Measurements from ENCODE around the gene IFNE. TPM values are rescaled to one million over a fixed set of nuclear protein-coding genes. Genes with fewer than 3 reads are reported as not detected.

IFNE gene
- total RNA-seq: 0.25 TPM in 1 of 2 replicates, not detected in the other

GRCh38 chr9:21482213-21482612, at the start of gene IFNE:
Gene IFNE (minus strand): TSS chr9:21482313. CDS start chr9:21481694, 619 bp downstream.

GRCh38 chr9:21440139-21440538, 42.0 kb downstream of the IFNE start, which contains the start of gene IFNA1:
Gene IFNA1 (plus strand): TSS chr9:21440439. CDS start chr9:21440508, 69 bp downstream.

Other genes starting within 250 kb of the IFNE start
- gene IFNA14, start 242.3 kb downstream of the IFNE start, total RNA-seq: not detected in 2 replicates
- not detected in 2 replicates for gene IFNA5, start 177.0 kb downstream of the IFNE start, total RNA-seq
- gene KLHL9, start 146.9 kb downstream of the IFNE start, total RNA-seq: 17.1 and 19.6 TPM in 2 replicates
- gene IFNA6, start 131.4 kb downstream of the IFNE start, total RNA-seq: not detected in 2 replicates
- gene IFNA13, start 114.3 kb downstream of the IFNE start, total RNA-seq: not detected in 2 replicates
- not detected in 2 replicates for gene IFNA2, start 96.9 kb downstream of the IFNE start, total RNA-seq
- gene IFNA8, start 73.2 kb downstream of the IFNE start, total RNA-seq: not detected in 2 replicates
- not detected in 2 replicates for gene IFNA1, start 41.9 kb downstream of the IFNE start, total RNA-seq